DMS153 treated with DMSO at 0.1 percent for 48 hours (cell line): Measurements from ENCODE around the gene RAB11FIP3.
"Not testable (repeated sequence)": the region's sequence is repeated elsewhere in the genome, so short reads cannot be mapped to it uniquely, and the experiment has no call there.

Experiments
- DNase-seq: peaks from one replicate; lab custom pipeline; 2025; ENCODE audit not compliant: unreplicated experiment; lab: John Stamatoyannopoulos, UW

RAB11FIP3 gene

DNA sequence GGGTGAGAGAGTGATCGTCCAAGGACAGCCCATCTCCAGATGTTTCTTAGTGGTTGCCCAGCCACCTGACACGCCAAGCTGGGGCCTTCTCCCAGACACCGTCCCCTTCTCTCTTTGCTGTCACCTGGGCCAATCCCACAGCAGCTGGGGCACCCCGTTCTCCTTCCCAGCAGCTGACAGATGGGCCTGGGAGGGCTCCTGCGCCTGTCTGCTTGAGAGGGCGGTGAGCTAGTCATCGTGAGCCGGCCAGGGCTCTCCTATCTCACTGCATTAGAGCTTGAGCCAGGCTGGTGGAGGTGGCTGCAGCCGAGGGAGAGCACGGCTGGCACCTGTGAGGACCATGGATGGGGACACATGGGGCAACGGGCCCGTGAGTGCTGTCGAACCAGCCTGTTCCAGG is 41.2 kb downstream of the RAB11FIP3 start:
- DNase-seq, result no peak

DNA sequence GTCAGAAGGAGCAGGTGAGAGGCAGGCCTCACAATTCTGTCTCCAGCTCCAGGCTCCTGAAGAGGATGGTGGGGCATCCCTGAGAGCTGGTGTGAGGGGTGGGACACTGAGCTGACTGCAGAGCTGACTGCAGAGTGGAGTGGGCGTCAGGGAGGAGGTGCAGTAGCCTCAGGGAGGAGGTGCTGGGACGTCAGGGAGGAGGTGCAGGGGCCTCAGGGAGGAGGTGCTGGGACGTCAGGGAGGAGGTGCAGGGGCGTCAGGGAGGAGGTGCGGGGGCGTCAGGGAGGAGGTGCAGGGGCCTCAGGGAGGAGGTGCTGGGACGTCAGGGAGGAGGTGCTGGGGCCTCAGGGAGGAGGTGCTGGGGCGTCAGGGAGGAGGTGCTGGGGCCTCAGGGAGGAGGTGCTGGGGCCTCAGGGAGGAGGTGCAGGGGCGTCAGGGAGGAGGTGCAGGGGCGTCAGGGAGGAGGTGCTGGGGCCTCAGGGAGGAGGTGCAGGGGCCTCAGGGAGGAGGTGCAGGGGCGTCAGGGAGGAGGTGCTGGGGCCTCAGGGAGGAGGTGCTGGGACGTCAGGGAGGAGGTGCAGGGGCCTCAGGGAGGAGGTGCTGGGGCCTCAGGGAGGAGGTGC is 41.9 kb downstream of the RAB11FIP3 start:
- DNase-seq, result not testable (repeated sequence)

GRCh38 chr16:468068-468821 is 42.8 kb downstream of the RAB11FIP3 start:
- no peak for DNase-seq

DNA sequence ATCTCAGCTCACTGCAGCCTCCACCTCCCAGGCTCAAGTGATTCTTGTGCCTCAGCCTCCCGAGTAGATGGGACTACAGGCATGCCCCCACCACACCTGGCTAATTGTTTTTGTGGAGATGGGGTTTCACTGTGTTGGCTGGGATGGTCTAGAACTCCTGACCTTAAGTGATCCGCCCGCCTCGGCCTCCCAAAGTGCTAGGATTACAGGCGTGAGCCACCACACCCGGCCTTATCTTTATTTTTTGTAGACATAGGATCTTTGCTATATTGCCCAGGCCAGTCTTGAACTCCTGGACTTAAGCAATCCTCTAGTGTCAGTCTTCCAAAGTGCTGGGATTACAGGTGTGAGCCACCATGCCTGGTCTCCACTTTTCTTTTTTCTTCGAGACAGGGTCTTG is 44.0 kb downstream of the RAB11FIP3 start:
- DNase-seq, result not testable (repeated sequence)

DNA sequence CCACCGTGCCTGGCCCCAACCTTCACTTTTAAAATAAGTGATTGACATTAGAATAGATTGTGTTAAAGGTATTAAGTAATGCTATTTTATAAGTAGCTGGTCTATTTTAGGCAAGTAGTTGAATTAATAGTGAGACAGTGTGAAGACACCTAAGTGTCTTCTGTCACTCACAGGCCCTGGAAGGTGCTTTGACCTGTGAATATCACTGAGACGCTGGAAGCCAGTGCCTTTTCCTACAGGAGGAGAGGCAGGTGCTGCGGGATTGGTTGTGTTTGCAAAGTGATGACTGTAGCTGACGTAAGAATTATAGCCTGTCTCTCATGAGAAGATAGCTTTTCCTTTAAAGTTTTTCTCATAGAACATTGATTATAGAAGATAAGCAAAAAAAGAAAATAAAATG is 45.0 kb downstream of the RAB11FIP3 start:
- DNase-seq, result no peak

GRCh38 chr16:471353-472198 is 46.1 kb downstream of the RAB11FIP3 start:
- DNase-seq, result no peak

GRCh38 chr16:472199-472504 is 46.7 kb downstream of the RAB11FIP3 start:
- no peak for DNase-seq

DNA sequence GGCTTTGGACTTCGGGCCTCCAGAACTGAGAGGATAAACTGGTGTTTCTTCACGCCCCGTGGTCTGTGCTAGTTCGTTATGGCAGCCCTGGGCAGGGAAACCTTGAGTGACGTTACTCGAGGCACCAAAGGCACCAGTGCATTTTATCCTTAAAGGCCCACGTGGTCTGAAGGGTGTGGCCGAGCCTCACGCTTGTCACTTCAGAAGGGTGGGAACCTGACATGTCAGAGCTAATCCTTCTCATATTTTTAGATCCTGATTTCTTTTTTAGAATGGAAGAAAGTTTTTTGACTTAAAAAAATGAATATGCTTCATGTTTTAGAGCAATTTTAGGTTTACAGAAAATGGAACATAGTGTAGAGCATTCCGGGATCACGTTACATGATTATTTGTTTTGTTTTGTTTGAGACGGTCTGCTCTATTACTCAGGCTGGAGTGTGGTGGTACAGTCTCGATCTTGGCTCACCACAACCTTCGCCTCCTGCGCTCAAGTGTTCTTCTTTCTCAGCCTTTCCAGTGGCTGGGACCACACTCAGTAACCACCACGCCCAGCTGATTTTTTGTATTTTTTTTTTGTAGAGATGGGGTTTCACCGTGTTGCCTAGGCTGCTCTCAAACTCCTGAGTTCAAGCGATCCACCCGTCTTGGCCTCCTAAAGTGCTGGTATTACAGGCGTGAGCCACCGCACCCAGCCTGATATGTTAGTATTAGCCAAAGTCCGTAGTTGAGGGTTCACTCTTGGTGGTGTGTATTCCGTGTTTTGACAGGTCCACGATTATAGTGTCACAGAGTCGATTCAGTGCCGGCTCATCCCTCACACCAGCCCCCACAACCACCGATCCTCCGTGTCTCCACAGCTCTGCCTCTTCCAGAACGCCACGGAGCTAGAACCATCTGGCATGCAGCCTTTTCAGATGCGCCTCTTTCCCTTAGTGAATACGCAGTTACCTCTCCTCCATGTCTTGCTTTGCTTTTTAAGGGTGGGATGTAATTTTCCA is 47.9 kb downstream of the RAB11FIP3 start:
- DNase-seq, result no peak

- DNase-seq, result no peak
These were observed 49.1 kb downstream of the RAB11FIP3 start for GRCh38 chr16:474420-475122.

DNA sequence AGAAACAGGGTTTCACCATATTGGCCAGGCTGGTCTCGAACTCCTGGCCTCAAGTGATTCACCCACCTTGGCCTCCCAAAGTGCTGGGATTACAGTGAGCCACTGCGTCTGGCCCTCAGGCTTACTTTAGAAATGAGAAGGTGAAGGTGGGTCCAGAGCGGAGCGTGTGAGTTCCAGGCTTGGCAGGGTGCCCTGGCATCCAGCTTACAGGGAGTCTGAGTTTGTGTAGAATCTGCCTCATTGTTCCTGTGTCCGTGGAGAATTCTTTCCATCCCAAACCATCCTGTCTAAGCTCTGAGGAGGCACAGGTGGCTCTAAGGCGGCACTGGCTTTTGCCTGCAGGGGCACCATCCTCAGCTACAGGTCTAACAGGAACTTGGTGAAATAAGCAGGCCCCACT is 50.6 kb downstream of the RAB11FIP3 start:
- no peak for DNase-seq

DNA sequence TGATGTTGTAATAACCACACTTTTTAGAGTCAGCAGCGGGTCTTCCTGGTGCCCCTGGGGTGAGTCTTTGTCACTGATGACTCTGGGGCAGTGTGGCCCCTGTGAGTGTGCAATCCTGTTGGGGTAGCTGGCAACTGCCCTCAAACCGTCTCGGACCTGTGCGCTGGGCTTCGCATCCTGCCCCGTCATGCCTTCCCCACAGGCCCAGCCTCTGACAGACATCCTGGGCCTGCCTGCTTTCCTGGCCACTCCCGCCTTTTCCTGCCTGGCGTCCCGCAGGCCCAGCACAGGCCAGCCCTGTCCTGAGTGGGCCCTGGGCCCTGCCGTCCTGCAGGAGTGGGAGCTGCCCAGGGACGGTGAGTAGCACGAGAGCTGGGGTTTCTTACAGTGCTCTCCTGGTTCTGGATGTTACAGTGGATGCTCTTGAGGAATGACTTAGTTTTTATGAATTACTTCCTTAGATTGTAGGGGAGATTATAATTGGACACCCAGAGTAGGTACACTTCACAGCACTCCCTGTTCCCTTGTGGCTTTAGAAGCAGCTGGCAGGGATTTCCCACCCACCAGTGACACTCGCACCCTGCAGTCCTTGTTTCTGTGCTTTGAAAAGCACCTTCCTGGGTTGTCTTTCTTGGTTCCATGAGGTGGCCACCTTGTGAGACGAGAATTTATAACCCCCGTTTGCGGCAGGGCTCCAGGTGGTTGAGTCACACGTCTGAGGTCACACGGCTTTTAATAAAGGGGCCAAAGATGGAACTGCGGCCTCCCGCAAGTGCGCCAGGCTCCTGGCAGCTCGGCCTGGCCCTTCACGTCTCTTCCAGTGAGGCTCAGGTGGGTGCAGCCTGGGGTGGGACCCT is 52.1 kb downstream of the RAB11FIP3 start:
- DNase-seq, result no peak

GRCh38 chr16:478287-478686 is 52.8 kb downstream of the RAB11FIP3 start:
- not testable (repeated sequence) for DNase-seq

GRCh38 chr16:482468-483185 is 57.2 kb downstream of the RAB11FIP3 start:
- no peak for DNase-seq

DNA sequence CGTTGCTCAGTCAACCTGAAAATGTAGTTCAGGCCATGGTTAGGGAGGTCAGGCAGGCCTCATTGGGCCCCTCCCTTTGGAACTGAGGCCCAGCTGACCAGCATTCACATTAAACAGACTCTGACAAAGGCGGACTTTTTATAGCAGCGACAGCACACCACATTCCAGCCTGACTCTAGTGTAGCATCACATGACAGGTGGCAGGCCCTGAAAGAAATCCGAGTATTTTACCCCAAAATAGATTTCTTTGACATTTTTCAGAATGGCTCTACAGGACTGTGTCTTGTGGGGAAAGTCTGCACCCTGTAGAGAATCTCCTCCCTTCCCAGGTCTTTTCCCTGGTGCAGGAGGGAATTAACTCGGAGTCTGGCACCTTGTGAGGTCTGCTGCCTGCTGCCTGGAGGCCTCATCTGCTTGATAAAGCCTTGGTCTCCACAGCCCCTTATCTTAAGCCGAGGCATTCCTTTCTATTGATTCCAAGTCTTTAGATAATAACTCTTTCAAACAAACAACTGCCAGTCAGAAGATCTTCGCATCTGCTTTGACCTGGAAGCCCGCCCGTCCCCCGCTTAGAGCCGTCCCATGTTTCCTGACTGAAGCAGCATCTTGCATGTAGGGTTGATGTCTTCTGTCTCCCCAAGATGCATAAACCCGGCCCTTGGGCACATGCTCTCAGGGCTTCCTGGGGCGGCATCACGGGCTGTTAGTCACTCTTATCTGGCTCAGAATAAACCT is 58.1 kb downstream of the RAB11FIP3 start:
- no peak for DNase-seq

DNA sequence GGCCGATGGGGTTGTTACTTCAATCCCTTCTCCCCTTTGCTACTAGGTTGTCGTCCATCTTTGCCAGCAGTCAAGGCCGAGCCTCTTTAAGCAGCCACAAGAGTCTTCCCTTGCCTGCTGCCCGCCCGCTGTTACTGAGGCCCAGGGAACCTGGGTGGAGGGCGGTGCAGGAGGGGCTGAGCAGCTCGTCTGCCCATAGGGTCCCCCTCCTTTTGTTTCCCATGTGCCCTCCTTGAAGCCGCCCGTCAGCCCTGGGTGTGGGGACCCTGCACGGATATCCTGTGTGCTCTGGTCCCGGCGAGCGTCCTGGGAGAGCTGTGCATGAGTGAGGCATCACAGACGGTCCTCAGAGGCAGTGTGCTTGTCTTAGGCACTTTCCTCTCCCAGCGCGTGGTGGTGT is 64.2 kb downstream of the RAB11FIP3 start:
- DNase-seq, result no peak

DNA sequence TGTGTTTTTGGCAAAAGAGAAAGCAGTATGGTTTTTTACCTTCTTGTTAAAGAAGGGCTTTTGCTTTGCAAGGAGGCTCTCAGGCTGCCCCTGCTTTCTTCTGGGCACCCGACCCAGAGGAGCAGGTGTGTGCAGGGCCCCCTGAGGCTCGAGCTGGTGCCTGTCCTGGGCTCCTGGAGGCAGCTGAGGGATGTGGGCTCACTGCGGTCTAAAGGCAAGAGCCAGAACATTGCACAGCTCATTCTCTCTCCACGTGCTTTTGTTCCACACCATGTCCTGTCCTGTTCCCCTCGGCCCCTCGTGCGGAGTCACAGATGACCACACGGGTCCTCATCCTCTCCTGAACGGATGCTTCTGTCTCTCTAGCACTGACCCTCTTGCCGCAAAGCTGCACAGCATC is 65.3 kb downstream of the RAB11FIP3 start:
- no peak for DNase-seq

- no peak for DNase-seq
These were observed 65.9 kb downstream of the RAB11FIP3 start for GRCh38 chr16:491220-491919.
